Measurements from ENCODE around the gene FOXL2.

DNA sequence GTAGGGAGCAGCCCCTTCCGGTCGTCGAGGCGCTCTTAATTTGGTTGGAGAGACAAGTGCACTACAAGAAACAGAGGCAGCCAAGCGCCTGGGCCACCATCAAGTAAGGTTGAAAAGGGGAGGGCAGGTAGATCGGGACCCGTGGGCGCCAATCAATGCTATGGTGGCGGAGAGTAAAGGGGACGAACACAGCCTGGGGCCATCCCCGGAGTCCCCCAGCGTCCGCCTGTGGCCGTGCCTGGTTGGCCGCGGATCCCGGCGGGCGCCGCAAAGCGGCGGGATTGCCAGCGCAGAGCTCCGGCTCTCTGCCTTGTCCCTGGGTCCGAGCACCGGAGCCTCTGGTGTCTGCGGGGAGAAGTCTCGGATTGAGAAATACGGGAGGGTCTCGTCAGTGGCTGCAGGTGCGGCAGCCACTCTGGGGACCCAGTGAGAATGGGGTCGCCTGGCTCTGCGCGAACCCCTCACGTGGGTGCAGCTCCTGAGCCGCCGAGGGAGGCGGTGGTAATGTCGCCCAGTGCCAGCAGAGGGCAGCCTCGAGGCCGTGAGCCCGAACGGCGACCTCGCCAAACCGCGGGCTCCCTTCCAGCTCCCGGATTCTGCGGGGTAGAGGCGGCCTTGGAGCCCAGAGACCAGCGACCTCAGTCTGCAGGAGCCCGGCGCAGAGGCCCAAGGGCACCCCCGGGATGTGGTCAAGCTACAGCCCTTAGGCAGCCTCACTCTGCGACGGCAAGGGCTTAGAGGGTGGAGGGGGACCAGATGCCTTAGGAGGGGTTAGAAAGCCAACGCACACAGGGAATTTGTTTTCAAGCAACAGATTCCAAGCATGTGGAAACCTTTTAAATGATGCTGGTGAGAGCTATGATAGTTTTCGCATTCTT, 10.8 kb downstream of the FOXL2 start:
- TF ChIP-seq, protein P1, sequence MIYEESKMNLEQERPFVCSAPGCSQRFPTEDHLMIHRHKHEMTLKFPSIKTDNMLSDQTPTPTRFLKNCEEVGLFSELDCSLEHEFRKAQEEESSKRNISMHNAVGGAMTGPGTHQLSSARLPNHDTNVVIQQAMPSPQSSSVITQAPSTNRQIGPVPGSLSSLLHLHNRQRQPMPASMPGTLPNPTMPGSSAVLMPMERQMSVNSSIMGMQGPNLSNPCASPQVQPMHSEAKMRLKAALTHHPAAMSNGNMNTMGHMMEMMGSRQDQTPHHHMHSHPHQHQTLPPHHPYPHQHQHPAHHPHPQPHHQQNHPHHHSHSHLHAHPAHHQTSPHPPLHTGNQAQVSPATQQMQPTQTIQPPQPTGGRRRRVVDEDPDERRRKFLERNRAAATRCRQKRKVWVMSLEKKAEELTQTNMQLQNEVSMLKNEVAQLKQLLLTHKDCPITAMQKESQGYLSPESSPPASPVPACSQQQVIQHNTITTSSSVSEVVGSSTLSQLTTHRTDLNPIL (CRISPR knock-in tag; IDR thresholded peaks at IDR 0.05; ENCODE audit: low read depth) = no peak
- TF ChIP-seq, protein P2, sequence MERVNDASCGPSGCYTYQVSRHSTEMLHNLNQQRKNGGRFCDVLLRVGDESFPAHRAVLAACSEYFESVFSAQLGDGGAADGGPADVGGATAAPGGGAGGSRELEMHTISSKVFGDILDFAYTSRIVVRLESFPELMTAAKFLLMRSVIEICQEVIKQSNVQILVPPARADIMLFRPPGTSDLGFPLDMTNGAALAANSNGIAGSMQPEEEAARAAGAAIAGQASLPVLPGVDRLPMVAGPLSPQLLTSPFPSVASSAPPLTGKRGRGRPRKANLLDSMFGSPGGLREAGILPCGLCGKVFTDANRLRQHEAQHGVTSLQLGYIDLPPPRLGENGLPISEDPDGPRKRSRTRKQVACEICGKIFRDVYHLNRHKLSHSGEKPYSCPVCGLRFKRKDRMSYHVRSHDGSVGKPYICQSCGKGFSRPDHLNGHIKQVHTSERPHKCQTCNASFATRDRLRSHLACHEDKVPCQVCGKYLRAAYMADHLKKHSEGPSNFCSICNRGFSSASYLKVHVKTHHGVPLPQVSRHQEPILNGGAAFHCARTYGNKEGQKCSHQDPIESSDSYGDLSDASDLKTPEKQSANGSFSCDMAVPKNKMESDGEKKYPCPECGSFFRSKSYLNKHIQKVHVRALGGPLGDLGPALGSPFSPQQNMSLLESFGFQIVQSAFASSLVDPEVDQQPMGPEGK (CRISPR knock-in tag; IDR thresholded peaks at IDR 0.05; ENCODE audit: borderline replicate concordance) = no peak
- no peak for TF ChIP-seq ARNTL (CRISPR knock-in tag; IDR thresholded peaks at IDR 0.05; ENCODE audit: borderline replicate concordance, low read depth)
- no peak for TF ChIP-seq ZFP3 (CRISPR knock-in tag; IDR thresholded peaks at IDR 0.05)
- no peak for TF ChIP-seq ZNF8 (CRISPR knock-in tag; IDR thresholded peaks at IDR 0.05)
- no peak for TF ChIP-seq BACH2 (CRISPR knock-in tag; IDR thresholded peaks at IDR 0.05; ENCODE audit: borderline replicate concordance)
- TF ChIP-seq, protein P3, sequence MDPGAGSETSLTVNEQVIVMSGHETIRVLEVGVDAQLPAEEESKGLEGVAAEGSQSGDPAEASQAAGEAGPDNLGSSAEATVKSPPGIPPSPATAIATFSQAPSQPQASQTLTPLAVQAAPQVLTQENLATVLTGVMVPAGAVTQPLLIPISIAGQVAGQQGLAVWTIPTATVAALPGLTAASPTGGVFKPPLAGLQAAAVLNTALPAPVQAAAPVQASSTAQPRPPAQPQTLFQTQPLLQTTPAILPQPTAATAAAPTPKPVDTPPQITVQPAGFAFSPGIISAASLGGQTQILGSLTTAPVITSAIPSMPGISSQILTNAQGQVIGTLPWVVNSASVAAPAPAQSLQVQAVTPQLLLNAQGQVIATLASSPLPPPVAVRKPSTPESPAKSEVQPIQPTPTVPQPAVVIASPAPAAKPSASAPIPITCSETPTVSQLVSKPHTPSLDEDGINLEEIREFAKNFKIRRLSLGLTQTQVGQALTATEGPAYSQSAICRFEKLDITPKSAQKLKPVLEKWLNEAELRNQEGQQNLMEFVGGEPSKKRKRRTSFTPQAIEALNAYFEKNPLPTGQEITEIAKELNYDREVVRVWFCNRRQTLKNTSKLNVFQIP (CRISPR knock-in tag; IDR thresholded peaks at IDR 0.05; ENCODE audit: borderline replicate concordance, low read depth) = no peak
- no peak; the same call in 1 of the 2 replicates for TF ChIP-seq GLIS3 (CRISPR knock-in tag; IDR thresholded peaks at IDR 0.05)
- TF ChIP-seq ISL1 (CRISPR knock-in tag; IDR thresholded peaks at IDR 0.05) = no peak
- no peak for TF ChIP-seq ZNF70 (CRISPR knock-in tag; IDR thresholded peaks at IDR 0.05)
